ENCODE measurements around the gene CDK2.

The CDK2 gene

DNA sequence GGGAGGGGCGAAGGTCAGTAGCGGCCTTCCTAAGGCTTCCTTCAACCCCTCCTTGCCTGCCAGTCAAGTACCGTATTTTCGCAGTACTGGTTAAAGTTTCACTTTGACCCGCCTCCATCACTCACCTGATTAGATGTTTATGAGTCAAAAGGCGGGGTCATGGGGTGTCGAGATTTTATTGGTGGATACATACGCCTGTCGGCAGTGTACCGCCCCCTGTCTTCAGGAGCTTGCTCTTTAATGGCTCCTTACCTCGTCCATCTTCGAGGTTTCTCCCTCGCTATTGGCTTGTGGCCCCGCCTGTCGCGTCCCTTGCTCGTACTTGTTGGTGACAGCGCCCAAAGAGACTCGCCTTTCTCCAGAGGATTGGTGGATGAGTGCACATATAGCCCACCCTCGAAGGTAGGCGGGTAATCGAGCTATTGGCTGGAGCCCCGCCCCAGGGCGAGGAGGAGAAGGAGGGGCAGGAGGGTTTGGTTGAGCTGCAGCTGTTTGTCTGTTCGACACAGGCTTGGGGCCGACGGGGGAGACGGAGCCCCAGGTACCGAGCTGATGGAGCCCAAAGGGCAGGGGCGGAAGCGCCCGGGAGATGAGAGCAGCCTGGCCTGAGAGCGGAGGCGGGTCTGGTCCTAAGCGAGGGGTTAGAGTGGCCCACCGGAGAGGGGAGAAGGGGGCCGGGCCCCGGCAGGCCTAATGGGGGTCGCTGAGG, 7.1 kb downstream of the CDK2 start, which contains the start of gene RAB5B:
Gene RAB5B (plus strand): TSS at position 480 of the 709 bp plus-strand sequence. CDS start 12,883 bp downstream, outside the sequence.
- peaks cover 16 to 18% of the 10 kb centered on the region in 2 experiments for H3K36me3 ChIP-seq (ENCODE audit: control insufficient read depth in 1 of 2, insufficient read depth in 2 of 2, low read depth in 1 of 2, low read length in 2 of 2)
- H3K4me1 ChIP-seq (ENCODE audit: control insufficient read depth, insufficient read depth, low read depth, low read length), result peaks cover 2% of the 10 kb centered on the region
- peak within 1 kb of the TSS; percentile 86 to 96 for H3K4me3 ChIP-seq (ENCODE audit: insufficient read depth in 1 of 2, low read depth in 1 of 2, low read length in 2 of 2)
- DNase-seq, result peak; percentile 100
- H3K9ac ChIP-seq (ENCODE audit: low read length), result peak within 1 kb of the TSS; percentile 98
- H2BK5ac ChIP-seq (ENCODE audit: low read depth, low read length, poor library complexity, severe bottlenecking), result peak within 1 kb of the TSS; percentile 95
- H2AK5ac ChIP-seq (ENCODE audit: low read length, severe bottlenecking), result peak within 1 kb of the TSS; percentile 71
- WGBS, result under 1% methylated on average over 37 of the region's 39 CpGs
- peak within 1 kb of the TSS; percentile 97 for H4K8ac ChIP-seq (ENCODE audit: low read length)
- H3K27me3 ChIP-seq (ENCODE audit: control insufficient read depth in 1 of 2, insufficient read depth in 1 of 2, low read length in 2 of 2), result no peaks in the 10 kb centered on the region
- peak within 1 kb of the TSS; percentile 80 for H2BK15ac ChIP-seq (ENCODE audit: low read depth, poor library complexity, severe bottlenecking)
- peak within 1 kb of the TSS; percentile 18 to 75 for H2BK12ac ChIP-seq (ENCODE audit: low read length in 2 of 2)
- peak within 1 kb of the TSS; percentile 94 for H2BK120ac ChIP-seq (ENCODE audit: low read depth, low read length)
- H3K23ac ChIP-seq (ENCODE audit: low read length in 2 of 2), result peak within 1 kb of the TSS in 1 of 2 experiments; percentile 10
- peak within 1 kb of the TSS; percentile 93 for H4K91ac ChIP-seq (ENCODE audit: low read length)
- H3K27ac ChIP-seq (ENCODE audit: low read length, poor library complexity, severe bottlenecking), result peak within 1 kb of the TSS; percentile 91
- peak within 1 kb of the TSS; percentile 3 for H2AFZ ChIP-seq (ENCODE audit: low read depth, low read length)
- peak within 1 kb of the TSS in 1 of 2 experiments; percentile 86 for H3K14ac ChIP-seq (ENCODE audit: low read length in 2 of 2)
- H3K79me1 ChIP-seq (replicated peaks; ENCODE audit: low read length, poor library complexity, severe bottlenecking), result peaks cover 17% of the 10 kb centered on the region
- H3K4me2 ChIP-seq (ENCODE audit: low read length, poor library complexity, severe bottlenecking), result peak within 1 kb of the TSS; percentile 79
- H3K9me3 ChIP-seq (ENCODE audit: control insufficient read depth, low read length), result no peaks in the 10 kb centered on the region
- peak within 1 kb of the TSS; percentile 89 to 98 for H3K18ac ChIP-seq (ENCODE audit: low read depth in 1 of 2, low read length in 2 of 2)
- peak within 1 kb of the TSS; percentile 83 to 97 for H3K4ac ChIP-seq (ENCODE audit: low read depth in 1 of 2, low read length in 2 of 2)

DNA sequence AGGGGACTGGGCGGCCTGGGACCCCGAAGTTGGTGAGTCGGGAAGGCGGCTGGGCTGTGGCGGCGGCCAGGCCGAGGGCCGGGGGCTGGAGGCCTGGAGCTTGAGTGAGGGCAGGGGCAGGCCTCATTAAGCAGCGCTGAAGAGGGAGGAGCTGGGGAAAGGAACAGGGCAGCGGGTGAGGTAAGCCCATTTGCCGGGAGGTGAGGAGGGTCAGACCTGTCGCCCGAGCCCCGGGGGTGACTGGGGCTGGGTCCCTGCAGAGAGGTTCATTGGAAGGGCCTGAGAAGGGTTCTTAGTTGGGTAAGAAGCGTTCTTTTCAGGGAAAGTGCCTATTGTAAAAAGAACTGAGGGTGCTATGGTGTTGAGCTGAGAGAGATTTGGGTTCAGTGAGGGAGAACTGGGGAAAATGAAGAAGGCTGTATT, 7.7 kb downstream of the CDK2 start:
- peak overlapping the region; percentile 94 for H2BK120ac ChIP-seq (ENCODE audit: low read depth, low read length)
- H2BK5ac ChIP-seq (ENCODE audit: low read depth, low read length, poor library complexity, severe bottlenecking), result peak overlapping the region; percentile 95
- H2BK15ac ChIP-seq (ENCODE audit: low read depth, poor library complexity, severe bottlenecking), result peak overlapping the region; percentile 80
- peaks cover 2% of the 10 kb centered on the region for H3K4me1 ChIP-seq (ENCODE audit: control insufficient read depth, insufficient read depth, low read depth, low read length)
- H3K9ac ChIP-seq (ENCODE audit: low read length), result peak overlapping the region; percentile 98
- peak overlapping the region; percentile 91 for H3K27ac ChIP-seq (ENCODE audit: low read length, poor library complexity, severe bottlenecking)
- peak overlapping the region; percentile 97 for H4K8ac ChIP-seq (ENCODE audit: low read length)
- no peaks in the 10 kb centered on the region for H3K27me3 ChIP-seq (ENCODE audit: control insufficient read depth in 1 of 2, insufficient read depth in 1 of 2, low read length in 2 of 2)
- no peaks in the 10 kb centered on the region for H3K9me3 ChIP-seq (ENCODE audit: control insufficient read depth, low read length)
- peaks cover 13% of the 10 kb centered on the region for H3K79me1 ChIP-seq (replicated peaks; ENCODE audit: low read length, poor library complexity, severe bottlenecking)
- DNase-seq, result peak; percentile 70
- H3K18ac ChIP-seq (ENCODE audit: low read depth in 1 of 2, low read length in 2 of 2), result peak overlapping the region; percentile 89 to 98
- peak overlapping the region; percentile 86 to 96 for H3K4me3 ChIP-seq (ENCODE audit: insufficient read depth in 1 of 2, low read depth in 1 of 2, low read length in 2 of 2)
- H3K4ac ChIP-seq (ENCODE audit: low read depth in 1 of 2, low read length in 2 of 2), result peak overlapping the region; percentile 83 to 97
- under 1% methylated on average over 15 of the region's 15 CpGs for WGBS
- H3K36me3 ChIP-seq (ENCODE audit: control insufficient read depth in 1 of 2, insufficient read depth in 2 of 2, low read depth in 1 of 2, low read length in 2 of 2), result peaks cover 15 to 23% of the 10 kb centered on the region in 2 experiments
- H3K14ac ChIP-seq (ENCODE audit: low read length in 2 of 2), result peak overlapping the region in 1 of 2 experiments; percentile 85
- peak overlapping the region; percentile 3 for H2AFZ ChIP-seq (ENCODE audit: low read depth, low read length)
- peak overlapping the region in 1 of 2 experiments; percentile 66 for H2BK12ac ChIP-seq (ENCODE audit: low read length in 2 of 2)
- H3K4me2 ChIP-seq (ENCODE audit: low read length, poor library complexity, severe bottlenecking), result peak overlapping the region; percentile 69
- H2AK5ac ChIP-seq (ENCODE audit: low read length, severe bottlenecking), result peak overlapping the region; percentile 71
- peak overlapping the region; percentile 93 for H4K91ac ChIP-seq (ENCODE audit: low read length)
- peak overlapping the region in 1 of 2 experiments; percentile 10 for H3K23ac ChIP-seq (ENCODE audit: low read length in 2 of 2)

DNA sequence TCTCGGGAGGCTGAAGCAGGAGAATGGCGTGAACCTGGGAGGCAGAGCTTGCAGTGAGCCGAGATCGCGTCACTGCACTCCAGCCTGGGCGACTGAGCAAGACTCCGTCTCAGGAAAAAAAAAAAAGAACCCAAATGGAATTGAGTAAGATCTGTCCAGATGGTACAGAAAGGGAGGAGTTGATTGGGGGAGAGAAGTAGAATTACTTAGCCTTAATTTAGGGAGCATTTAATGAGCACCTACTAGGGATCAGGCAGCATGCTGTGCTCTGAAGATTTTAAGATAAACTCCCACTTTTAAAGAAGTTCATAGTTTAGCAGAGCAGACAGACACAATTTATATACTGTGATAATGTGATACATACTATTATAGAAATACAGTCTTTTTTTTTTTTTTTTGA, 11.8 kb downstream of the CDK2 start:
- H3K4me1 ChIP-seq (ENCODE audit: control insufficient read depth, insufficient read depth, low read depth, low read length), result peaks cover 8% of the 10 kb centered on the region
- H2AK5ac ChIP-seq (ENCODE audit: low read length, severe bottlenecking), result no peak overlapping the region
- H2BK120ac ChIP-seq (ENCODE audit: low read depth, low read length), result no peak overlapping the region
- H2BK5ac ChIP-seq (ENCODE audit: low read depth, low read length, poor library complexity, severe bottlenecking), result no peak overlapping the region
- no peak overlapping the region for H3K4me3 ChIP-seq (ENCODE audit: insufficient read depth in 1 of 2, low read depth in 1 of 2, low read length in 2 of 2)
- H4K8ac ChIP-seq (ENCODE audit: low read length), result no peak overlapping the region
- no peak overlapping the region for H2BK15ac ChIP-seq (ENCODE audit: low read depth, poor library complexity, severe bottlenecking)
- H3K9me3 ChIP-seq (ENCODE audit: control insufficient read depth, low read length), result no peaks in the 10 kb centered on the region
- H2BK12ac ChIP-seq (ENCODE audit: low read length in 2 of 2), result no peak overlapping the region
- DNase-seq, result no peak
- H3K36me3 ChIP-seq (ENCODE audit: control insufficient read depth in 1 of 2, insufficient read depth in 2 of 2, low read depth in 1 of 2, low read length in 2 of 2), result peaks cover 10 to 49% of the 10 kb centered on the region in 2 experiments
- no peak overlapping the region for H2AFZ ChIP-seq (ENCODE audit: low read depth, low read length)
- no peak overlapping the region for H3K9ac ChIP-seq (ENCODE audit: low read length)
- H4K91ac ChIP-seq (ENCODE audit: low read length), result no peak overlapping the region
- no peaks in the 10 kb centered on the region for H3K27me3 ChIP-seq (ENCODE audit: control insufficient read depth in 1 of 2, insufficient read depth in 1 of 2, low read length in 2 of 2)
- no peak overlapping the region for H3K18ac ChIP-seq (ENCODE audit: low read depth in 1 of 2, low read length in 2 of 2)
- H3K4me2 ChIP-seq (ENCODE audit: low read length, poor library complexity, severe bottlenecking), result no peak overlapping the region
- no peak overlapping the region for H3K4ac ChIP-seq (ENCODE audit: low read depth in 1 of 2, low read length in 2 of 2)
- no peak overlapping the region for H3K27ac ChIP-seq (ENCODE audit: low read length, poor library complexity, severe bottlenecking)
- peaks cover 3% of the 10 kb centered on the region for H3K79me1 ChIP-seq (replicated peaks; ENCODE audit: low read length, poor library complexity, severe bottlenecking)
- H3K23ac ChIP-seq (ENCODE audit: low read length in 2 of 2), result no peak overlapping the region
- no peak overlapping the region for H3K14ac ChIP-seq (ENCODE audit: low read length in 2 of 2)
- 95% methylated on average over 7 of the region's 7 CpGs for WGBS

DNA sequence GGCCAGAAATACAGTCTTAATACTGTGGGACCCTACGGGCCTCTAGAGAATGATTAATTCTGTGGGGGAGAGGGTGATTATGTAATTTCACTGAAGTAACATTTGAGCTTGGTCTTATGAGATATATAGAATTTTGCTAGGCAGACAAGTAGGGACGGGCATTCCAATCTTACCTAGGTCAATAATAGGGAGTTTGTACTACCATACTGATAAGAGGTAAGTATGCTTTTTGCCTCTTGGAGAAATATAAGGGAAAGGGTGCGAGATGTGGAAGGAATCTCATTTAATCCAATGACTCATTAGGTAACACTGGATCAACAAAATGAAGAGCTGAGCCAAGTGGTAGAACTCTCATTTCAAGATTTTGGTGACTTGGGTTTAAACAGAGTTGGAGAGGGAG, 12.4 kb downstream of the CDK2 start:
- Histone ChIP-seq H2AFZ (ENCODE audit: low read depth, low read length) (no peak overlapping the region), H3K9me3 (ENCODE audit: control insufficient read depth, low read length) (no peaks in the 10 kb centered on the region), H3K4me1 (ENCODE audit: control insufficient read depth, insufficient read depth, low read depth, low read length) (peaks cover 8% of the 10 kb centered on the region), H3K23ac (ENCODE audit: low read length in 2 of 2) (no peak overlapping the region), H4K8ac (ENCODE audit: low read length) (no peak overlapping the region), H2BK5ac (ENCODE audit: low read depth, low read length, poor library complexity, severe bottlenecking) (no peak overlapping the region), H4K91ac (ENCODE audit: low read length) (no peak overlapping the region), H2AK5ac (ENCODE audit: low read length, severe bottlenecking) (no peak overlapping the region), H2BK12ac (ENCODE audit: low read length in 2 of 2) (no peak overlapping the region), H3K18ac (ENCODE audit: low read depth in 1 of 2, low read length in 2 of 2) (no peak overlapping the region), H2BK120ac (ENCODE audit: low read depth, low read length) (no peak overlapping the region), H2BK15ac (ENCODE audit: low read depth, poor library complexity, severe bottlenecking) (no peak overlapping the region), H3K27me3 (ENCODE audit: control insufficient read depth in 1 of 2, insufficient read depth in 1 of 2, low read length in 2 of 2) (no peaks in the 10 kb centered on the region), H3K4me2 (ENCODE audit: low read length, poor library complexity, severe bottlenecking) (no peak overlapping the region), H3K14ac (ENCODE audit: low read length in 2 of 2) (no peak overlapping the region), H3K79me1 (replicated peaks; ENCODE audit: low read length, poor library complexity, severe bottlenecking) (peaks cover 3% of the 10 kb centered on the region), H3K4ac (ENCODE audit: low read depth in 1 of 2, low read length in 2 of 2) (no peak overlapping the region), H3K9ac (ENCODE audit: low read length) (no peak overlapping the region), H3K36me3 (ENCODE audit: control insufficient read depth in 1 of 2, insufficient read depth in 2 of 2, low read depth in 1 of 2, low read length in 2 of 2) (peaks cover 17 to 55% of the 10 kb centered on the region in 2 experiments), H3K4me3 (ENCODE audit: insufficient read depth in 1 of 2, low read depth in 1 of 2, low read length in 2 of 2) (no peak overlapping the region), H3K27ac (ENCODE audit: low read length, poor library complexity, severe bottlenecking) (no peak overlapping the region)
- WGBS, result 100% methylated on average over 3 of the region's 3 CpGs
- no peak for DNase-seq

Data from mesenchymal stem cell (in vitro differentiated cells and primary cell).